Mesenchymal stem cell (in vitro differentiated cells and primary cell): ENCODE results near the gene BRIP1.

Experiments used
- DNase-seq: peaks from one replicate; pipeline ENCODE4 v3.0.0-alpha.2; 2013
- H2AFZ ChIP-seq: one replicate; pipeline ENCODE4 v1.6.1; 2013; ENCODE audit warnings: low read depth, mild to moderate bottlenecking, control low read depth, inconsistent platforms, low read length, moderate library complexity
- H2AK5ac ChIP-seq: 2 replicates; pipeline ENCODE4 v1.6.1; 2013; ENCODE audit warnings: low read length, moderate library complexity, mild to moderate bottlenecking, inconsistent platforms; ENCODE audit not compliant: severe bottlenecking
- H2BK120ac ChIP-seq: one replicate; pipeline ENCODE4 v1.6.1; 2013; ENCODE audit warnings: low read depth, mild to moderate bottlenecking, inconsistent platforms, low read length, moderate library complexity
- H2BK12ac ChIP-seq, 2 experiments: one replicate each; pipeline ENCODE4 v1.6.1; 2013; ENCODE audit warnings: inconsistent platforms in 2 of 2, low read length in 2 of 2, mild to moderate bottlenecking in 2 of 2, moderate library complexity in 2 of 2, control low read depth in 1 of 2
- H2BK15ac ChIP-seq: one replicate; pipeline ENCODE4 v1.6.1; 2013; ENCODE audit warnings: mild to moderate bottlenecking, low read depth, inconsistent platforms; ENCODE audit not compliant: poor library complexity, severe bottlenecking
- H2BK5ac ChIP-seq: 2 replicates; pipeline ENCODE4 v1.6.1; 2013; ENCODE audit warnings: low read depth, mild to moderate bottlenecking, low read length, control low read depth, inconsistent platforms; ENCODE audit not compliant: poor library complexity, severe bottlenecking
- H3K14ac ChIP-seq, 2 experiments: one replicate each; pipeline ENCODE4 v1.6.1; 2013; ENCODE audit warnings: inconsistent platforms in 2 of 2, low read length in 2 of 2, control low read depth in 1 of 2, mild to moderate bottlenecking in 1 of 2, moderate library complexity in 1 of 2
- H3K18ac ChIP-seq, 2 experiments: one replicate each; pipeline ENCODE4 v1.6.1; 2013; ENCODE audit warnings: inconsistent platforms in 2 of 2, low read length in 2 of 2, control low read depth in 1 of 2, low read depth in 1 of 2, mild to moderate bottlenecking in 1 of 2
- H3K23ac ChIP-seq, 2 experiments: one replicate each; pipeline ENCODE4 v1.6.1; 2013; ENCODE audit warnings: inconsistent platforms in 2 of 2, low read length in 2 of 2, mild to moderate bottlenecking in 2 of 2, moderate library complexity in 2 of 2, control low read depth in 1 of 2
- H3K27ac ChIP-seq: 2 replicates; pipeline ENCODE4 v1.5.1; 2013; ENCODE audit warnings: mild to moderate bottlenecking, moderate library complexity, low read length, control low read depth, inconsistent platforms; ENCODE audit not compliant: poor library complexity, severe bottlenecking
- H3K27me3 ChIP-seq, 2 experiments: 2 replicates each; pipeline versions ENCODE4 v1.6.1 to v1.7.0; 2013; ENCODE audit warnings: low read length in 2 of 2, mild to moderate bottlenecking in 2 of 2, moderate library complexity in 2 of 2, control low read depth in 1 of 2, inconsistent platforms in 1 of 2; ENCODE audit not compliant: control insufficient read depth in 1 of 2, insufficient read depth in 1 of 2
- H3K36me3 ChIP-seq, 2 experiments: 2 replicates each; pipeline versions ENCODE4 v1.6.1 to v1.7.0; 2013; ENCODE audit warnings: low read length in 2 of 2, control low read depth in 1 of 2, inconsistent platforms in 1 of 2, low read depth in 1 of 2, mild to moderate bottlenecking in 1 of 2; ENCODE audit not compliant: insufficient read depth in 2 of 2, control insufficient read depth in 1 of 2
- H3K4ac ChIP-seq, 2 experiments: one replicate each; pipeline ENCODE4 v1.6.1; 2013; ENCODE audit warnings: inconsistent platforms in 2 of 2, low read length in 2 of 2, mild to moderate bottlenecking in 2 of 2, moderate library complexity in 2 of 2, control low read depth in 1 of 2, low read depth in 1 of 2
- H3K4me1 ChIP-seq: 2 replicates; pipeline ENCODE4 v1.6.1; 2013; ENCODE audit warnings: low read depth, low read length, control low read depth; ENCODE audit not compliant: control insufficient read depth, insufficient read depth
- H3K4me2 ChIP-seq: 2 replicates; pipeline ENCODE4 v1.6.1; 2013; ENCODE audit warnings: low read length, mild to moderate bottlenecking, inconsistent platforms; ENCODE audit not compliant: poor library complexity, severe bottlenecking
- H3K4me3 ChIP-seq, 2 experiments: 2 replicates each; pipeline versions ENCODE4 v1.5.1 to v1.7.0; 2013; ENCODE audit warnings: low read length in 2 of 2, mild to moderate bottlenecking in 2 of 2, control low read depth in 1 of 2, low read depth in 1 of 2; ENCODE audit not compliant: insufficient read depth in 1 of 2
- H3K79me1 ChIP-seq: replicated peaks from 2 replicates; pipeline ENCODE4 v1.6.1; 2013; ENCODE audit warnings: mild to moderate bottlenecking, control low read depth, low read length, inconsistent platforms; ENCODE audit not compliant: poor library complexity, severe bottlenecking
- H3K9ac ChIP-seq: 2 replicates; pipeline ENCODE4 v1.7.0; 2013; ENCODE audit warnings: mild to moderate bottlenecking, low read length, moderate library complexity
- H3K9me3 ChIP-seq: 2 replicates; pipeline ENCODE4 v1.7.0; 2013; ENCODE audit warnings: mild to moderate bottlenecking, low read length; ENCODE audit not compliant: control insufficient read depth
- H4K8ac ChIP-seq: one replicate; pipeline ENCODE4 v1.6.1; 2013; ENCODE audit warnings: inconsistent platforms, mild to moderate bottlenecking, low read length, moderate library complexity
- H4K91ac ChIP-seq: one replicate; pipeline ENCODE4 v1.6.1; 2013; ENCODE audit warnings: mild to moderate bottlenecking, low read length, inconsistent platforms
- WGBS: methylation state at CpG from one replicate; pipeline ENCODE4 v1.1.7; 2013; ENCODE audit warnings: mixed read lengths; 5-methylcytosine and 5-hydroxymethylcytosine counted together

Gene BRIP1

GRCh38 chr17:61875285-61875684, 12.0 kb upstream of the BRIP1 start:
- H2BK15ac ChIP-seq: no peak overlapping the region
- no peak overlapping the region for H4K8ac ChIP-seq
- H3K9me3 ChIP-seq: no peaks in the 10 kb centered on the region
- no peak overlapping the region for H2BK12ac ChIP-seq
- H3K27me3 ChIP-seq: no peaks in the 10 kb centered on the region
- H4K91ac ChIP-seq: no peak overlapping the region
- no peak overlapping the region for H2AK5ac ChIP-seq
- H3K4me2 ChIP-seq: no peak overlapping the region
- no peaks in the 10 kb centered on the region for H3K4me1 ChIP-seq
- DNase-seq: no peak
- H3K36me3 ChIP-seq: peaks cover 6 to 63% of the 10 kb centered on the region in 2 experiments
- no peak overlapping the region for H2BK120ac ChIP-seq
- no peak overlapping the region for H3K9ac ChIP-seq
- H2AFZ ChIP-seq: no peak overlapping the region
- H3K14ac ChIP-seq: no peak overlapping the region
- no peak overlapping the region for H3K4ac ChIP-seq
- no peak overlapping the region for H3K23ac ChIP-seq
- H3K79me1 ChIP-seq: no peaks in the 10 kb centered on the region
- H2BK5ac ChIP-seq: no peak overlapping the region
- no CpG with 5 or more reads among the region's 1 CpG for WGBS
- H3K4me3 ChIP-seq: no peak overlapping the region
- H3K27ac ChIP-seq: no peak overlapping the region
- no peak overlapping the region for H3K18ac ChIP-seq

DNA sequence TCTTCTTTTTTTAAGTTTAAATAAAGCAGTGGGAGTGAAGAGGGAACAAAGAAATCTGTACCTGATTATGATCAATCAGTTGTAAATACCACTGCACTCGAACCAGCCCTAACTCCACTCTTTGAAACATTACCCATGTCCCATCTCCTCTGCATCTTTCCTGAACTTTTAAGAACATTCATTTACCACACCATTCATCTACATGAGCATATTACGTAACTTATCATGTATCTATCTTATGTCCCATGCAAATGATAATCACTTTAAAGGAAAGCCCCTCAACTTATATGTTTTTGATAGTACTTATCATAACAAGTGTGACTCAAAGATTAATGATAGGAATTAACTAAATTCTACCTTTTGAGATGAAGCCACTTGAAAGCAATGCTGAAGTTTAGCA, 10.7 kb upstream of the BRIP1 start:
- H2BK12ac ChIP-seq: no peak overlapping the region
- no peak overlapping the region for H3K4me3 ChIP-seq
- DNase-seq: no peak
- no peaks in the 10 kb centered on the region for H3K79me1 ChIP-seq
- H2BK120ac ChIP-seq: no peak overlapping the region
- H3K9ac ChIP-seq: no peak overlapping the region
- H4K91ac ChIP-seq: no peak overlapping the region
- no peaks in the 10 kb centered on the region for H3K4me1 ChIP-seq
- H2AK5ac ChIP-seq: no peak overlapping the region
- no peak overlapping the region for H3K4me2 ChIP-seq
- H3K18ac ChIP-seq: no peak overlapping the region
- H4K8ac ChIP-seq: no peak overlapping the region
- H3K14ac ChIP-seq: no peak overlapping the region
- no peak overlapping the region for H2BK15ac ChIP-seq
- H3K27me3 ChIP-seq: no peaks in the 10 kb centered on the region
- no peak overlapping the region for H3K4ac ChIP-seq
- WGBS: 100% methylated on average over 2 of the region's 2 CpGs
- H3K23ac ChIP-seq: no peak overlapping the region
- no peak overlapping the region for H2BK5ac ChIP-seq
- H2AFZ ChIP-seq: no peak overlapping the region
- H3K36me3 ChIP-seq: peaks cover 6 to 73% of the 10 kb centered on the region in 2 experiments
- no peaks in the 10 kb centered on the region for H3K9me3 ChIP-seq
- no peak overlapping the region for H3K27ac ChIP-seq

- Histone ChIP-seq H3K79me1 (no peaks in the 10 kb centered on the region), H3K36me3 (peaks cover 6 to 78% of the 10 kb centered on the region in 2 experiments), H2AFZ (no peak overlapping the region), H3K23ac (no peak overlapping the region), H3K4me2 (no peak overlapping the region), H2BK15ac (no peak overlapping the region), H3K27me3 (no peaks in the 10 kb centered on the region), H4K91ac (no peak overlapping the region), H3K27ac (no peak overlapping the region), H2BK120ac (no peak overlapping the region), H3K18ac (no peak overlapping the region), H4K8ac (no peak overlapping the region), H2BK12ac (no peak overlapping the region), H3K4me1 (no peaks in the 10 kb centered on the region), H3K14ac (no peak overlapping the region), H3K4ac (no peak overlapping the region), H2AK5ac (no peak overlapping the region), H3K9me3 (no peaks in the 10 kb centered on the region), H3K4me3 (no peak overlapping the region), H2BK5ac (no peak overlapping the region), H3K9ac (no peak overlapping the region)
- WGBS: 100% methylated on average over 3 of the region's 3 CpGs
- DNase-seq: no peak
Measured at GRCh38 chr17:61872099-61872498, 8.8 kb upstream of the BRIP1 start.

DNA sequence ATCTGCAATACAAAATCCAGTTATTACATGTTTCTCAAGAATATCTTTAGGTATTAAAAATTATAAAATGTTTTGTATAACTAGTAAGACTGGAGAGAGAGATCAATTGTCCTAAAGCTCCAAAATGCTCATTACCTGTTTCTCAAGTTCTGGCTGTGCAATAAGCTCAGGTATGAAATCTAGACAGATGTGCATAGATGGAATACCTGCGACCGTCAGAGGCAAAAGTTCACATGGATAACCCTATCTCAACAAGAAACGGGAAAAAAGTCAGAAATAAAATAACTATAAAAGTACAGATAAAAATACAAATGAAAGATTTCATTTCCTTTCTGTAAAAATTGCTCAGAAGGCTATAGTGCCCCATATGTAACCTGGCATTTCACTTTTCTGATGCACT, 5.8 kb upstream of the BRIP1 start:
- H3K79me1 ChIP-seq: no peaks in the 10 kb centered on the region
- H2BK15ac ChIP-seq: no peak overlapping the region
- H3K27me3 ChIP-seq: no peaks in the 10 kb centered on the region
- no peaks in the 10 kb centered on the region for H3K4me1 ChIP-seq
- H3K4me2 ChIP-seq: no peak overlapping the region
- no peak overlapping the region for H2BK5ac ChIP-seq
- no peak overlapping the region for H2BK120ac ChIP-seq
- H4K8ac ChIP-seq: no peak overlapping the region
- no CpG with 5 or more reads among the region's 3 CpGs for WGBS
- H3K9me3 ChIP-seq: no peaks in the 10 kb centered on the region
- no peak overlapping the region for H3K14ac ChIP-seq
- no peak overlapping the region for H2BK12ac ChIP-seq
- no peak overlapping the region for H4K91ac ChIP-seq
- H2AK5ac ChIP-seq: no peak overlapping the region
- no peak overlapping the region for H3K4ac ChIP-seq
- peaks cover 7 to 55% of the 10 kb centered on the region in 2 experiments for H3K36me3 ChIP-seq
- no peak for DNase-seq
- H2AFZ ChIP-seq: no peak overlapping the region
- H3K9ac ChIP-seq: no peak overlapping the region
- H3K18ac ChIP-seq: no peak overlapping the region
- no peak overlapping the region for H3K27ac ChIP-seq
- no peak overlapping the region for H3K4me3 ChIP-seq
- H3K23ac ChIP-seq: no peak overlapping the region
